ENCODE data around the gene HACE1. TPM values are rescaled to one million over a fixed set of nuclear protein-coding genes. Genes with fewer than 3 reads are reported as not detected.
"Not testable (repeated sequence)": the region's sequence is repeated elsewhere in the genome, so short reads cannot be mapped to it uniquely, and the experiment has no call there.

The HACE1 gene, protein sequence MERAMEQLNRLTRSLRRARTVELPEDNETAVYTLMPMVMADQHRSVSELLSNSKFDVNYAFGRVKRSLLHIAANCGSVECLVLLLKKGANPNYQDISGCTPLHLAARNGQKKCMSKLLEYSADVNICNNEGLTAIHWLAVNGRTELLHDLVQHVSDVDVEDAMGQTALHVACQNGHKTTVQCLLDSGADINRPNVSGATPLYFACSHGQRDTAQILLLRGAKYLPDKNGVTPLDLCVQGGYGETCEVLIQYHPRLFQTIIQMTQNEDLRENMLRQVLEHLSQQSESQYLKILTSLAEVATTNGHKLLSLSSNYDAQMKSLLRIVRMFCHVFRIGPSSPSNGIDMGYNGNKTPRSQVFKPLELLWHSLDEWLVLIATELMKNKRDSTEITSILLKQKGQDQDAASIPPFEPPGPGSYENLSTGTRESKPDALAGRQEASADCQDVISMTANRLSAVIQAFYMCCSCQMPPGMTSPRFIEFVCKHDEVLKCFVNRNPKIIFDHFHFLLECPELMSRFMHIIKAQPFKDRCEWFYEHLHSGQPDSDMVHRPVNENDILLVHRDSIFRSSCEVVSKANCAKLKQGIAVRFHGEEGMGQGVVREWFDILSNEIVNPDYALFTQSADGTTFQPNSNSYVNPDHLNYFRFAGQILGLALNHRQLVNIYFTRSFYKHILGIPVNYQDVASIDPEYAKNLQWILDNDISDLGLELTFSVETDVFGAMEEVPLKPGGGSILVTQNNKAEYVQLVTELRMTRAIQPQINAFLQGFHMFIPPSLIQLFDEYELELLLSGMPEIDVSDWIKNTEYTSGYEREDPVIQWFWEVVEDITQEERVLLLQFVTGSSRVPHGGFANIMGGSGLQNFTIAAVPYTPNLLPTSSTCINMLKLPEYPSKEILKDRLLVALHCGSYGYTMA
- 42.4 TPM for total RNA-seq (ENCODE audit: insufficient read depth, low replicate concordance)

DNA sequence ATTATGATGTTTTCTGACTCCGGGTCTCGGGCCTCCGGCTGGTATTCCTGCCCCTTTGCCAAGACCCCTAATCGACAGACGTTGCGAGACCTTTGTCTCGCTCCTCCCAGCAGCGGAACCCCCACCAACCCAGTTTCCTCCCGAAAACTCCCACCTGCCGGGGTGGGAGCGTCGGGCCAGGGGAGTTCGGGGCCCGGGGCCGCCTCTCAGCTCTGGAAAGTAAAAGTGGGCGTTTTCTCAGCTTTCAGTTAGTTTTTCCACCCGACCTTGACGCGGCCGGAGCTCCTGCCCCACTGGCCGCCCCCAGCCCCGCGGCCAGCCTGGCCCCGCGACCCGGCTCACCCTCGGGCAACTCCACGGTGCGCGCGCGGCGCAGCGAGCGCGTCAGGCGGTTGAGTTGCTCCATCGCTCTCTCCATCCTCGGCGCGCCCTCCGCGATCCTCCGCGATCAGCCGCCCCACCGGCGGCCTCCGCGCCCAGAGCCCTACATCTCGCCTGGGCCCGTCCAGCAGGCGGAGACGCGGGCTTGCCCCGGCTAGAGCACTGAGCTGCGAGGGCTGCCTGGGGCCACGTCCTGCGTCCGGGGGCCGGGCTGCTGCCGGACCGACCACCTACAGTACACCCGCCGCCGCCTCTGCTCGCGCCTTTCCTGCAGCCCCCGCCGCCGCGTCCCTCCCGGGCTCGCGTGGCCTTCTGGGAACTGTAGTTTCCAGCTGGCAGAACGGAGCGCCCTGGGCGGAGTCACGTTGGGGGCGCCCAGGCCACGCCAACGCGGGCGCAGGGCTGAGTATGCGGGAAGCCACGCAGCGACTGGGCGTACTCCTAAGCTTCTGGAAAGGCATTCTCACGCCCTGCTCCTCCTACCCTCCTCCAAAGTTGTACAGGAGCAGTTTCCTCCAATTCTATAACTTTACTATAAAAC is at the start of gene HACE1:
TSS of gene HACE1 (minus strand) at position 695 of the 922 bp plus-strand sequence. CDS start at position 418, 277 bp downstream.
- DNase-seq (ENCODE audit: low spot score), result peak; percentile 96

DNA sequence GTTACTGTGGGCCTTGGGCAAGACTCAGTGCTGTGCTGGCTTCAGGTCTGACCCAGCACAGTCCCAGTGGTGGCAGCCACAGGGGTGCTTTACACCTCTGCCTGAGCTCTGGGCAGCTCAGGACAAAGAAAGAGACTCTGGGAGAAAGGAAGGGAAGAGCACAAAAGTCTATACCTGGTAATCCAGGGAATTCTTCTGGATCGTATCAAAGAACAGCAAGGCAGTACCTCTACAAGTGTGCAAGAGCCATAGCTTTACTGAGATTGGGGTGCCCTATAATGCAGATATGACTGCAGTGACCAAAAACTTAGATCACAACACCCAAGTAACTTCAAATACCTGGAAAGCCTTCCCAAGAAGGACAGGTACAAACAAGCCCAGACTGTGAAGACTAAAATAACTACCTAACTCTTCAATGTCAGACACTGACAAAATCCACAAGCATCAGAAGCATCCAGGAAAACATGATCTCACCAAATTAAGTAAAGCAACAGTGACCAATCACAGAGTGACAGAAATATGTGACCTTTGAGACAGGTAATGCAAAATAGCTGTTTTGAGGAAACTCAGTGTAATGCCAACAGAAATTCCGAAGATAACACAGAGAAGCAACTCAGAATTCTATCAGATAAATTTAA is 49.3 kb upstream of the HACE1 start:
- peak; percentile 14 for DNase-seq (ENCODE audit: low spot score)

DNA sequence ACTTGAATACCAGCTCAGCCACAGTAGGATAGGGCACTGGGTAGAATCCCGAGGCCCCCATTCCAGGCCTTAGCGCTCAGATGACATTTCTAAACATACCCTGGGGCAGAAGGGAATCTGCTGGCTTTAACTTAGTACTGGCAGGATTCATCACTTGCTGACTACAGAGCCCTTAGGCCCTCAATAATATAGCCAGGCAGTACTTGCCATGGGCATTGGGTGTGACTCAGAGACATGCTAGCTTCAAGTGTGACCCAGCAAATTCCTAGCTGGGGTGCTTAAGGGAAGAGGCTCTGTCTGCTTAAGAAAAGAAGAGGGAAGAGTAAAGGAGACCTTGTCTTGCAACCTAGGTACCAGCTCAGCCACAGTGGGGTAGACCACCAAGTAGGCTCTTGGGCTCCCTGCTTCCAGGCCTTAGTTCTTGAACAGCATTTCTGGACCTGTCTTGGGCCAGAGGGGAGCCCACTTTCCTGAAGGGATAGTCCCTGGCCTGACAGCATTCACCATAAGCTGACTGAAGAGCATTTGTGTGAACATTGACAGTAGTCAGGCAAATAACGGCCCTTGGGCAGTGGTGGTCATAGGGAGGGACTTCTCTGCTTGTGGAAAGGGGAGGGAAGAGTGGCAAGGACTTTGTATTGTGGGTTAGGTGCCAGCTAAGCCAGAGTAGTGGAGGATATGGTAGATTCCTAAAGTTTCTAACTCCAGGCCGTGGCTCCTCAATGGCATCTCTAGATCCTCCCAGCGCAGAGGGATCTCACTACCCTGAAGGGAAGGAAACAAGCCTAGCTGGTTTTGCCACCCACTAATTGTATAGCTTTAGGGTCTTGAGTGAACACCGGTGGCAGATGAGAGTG is 48.5 kb upstream of the HACE1 start:
- DNase-seq (ENCODE audit: low spot score), result no peak

DNA sequence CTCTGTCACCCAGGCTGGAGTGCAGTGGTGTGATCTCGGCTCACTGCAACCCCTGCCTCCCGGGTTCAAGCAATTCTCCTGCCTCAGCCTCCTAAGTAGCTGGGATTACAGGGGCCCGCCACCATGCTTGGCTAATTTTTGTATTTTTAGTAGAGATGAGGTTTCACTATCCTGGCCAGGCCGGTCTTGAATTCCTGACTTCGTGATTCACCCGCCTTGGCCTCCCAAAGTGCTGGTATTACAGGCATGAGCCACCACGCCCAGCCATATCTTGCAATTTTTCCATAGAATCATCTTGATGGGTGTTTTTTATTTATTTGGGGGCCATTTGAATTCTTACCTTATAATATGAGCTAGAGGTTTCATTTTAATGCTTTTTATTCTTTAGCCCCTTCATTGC is 39.2 kb upstream of the HACE1 start:
- not testable (repeated sequence) for DNase-seq (ENCODE audit: low spot score)

DNA sequence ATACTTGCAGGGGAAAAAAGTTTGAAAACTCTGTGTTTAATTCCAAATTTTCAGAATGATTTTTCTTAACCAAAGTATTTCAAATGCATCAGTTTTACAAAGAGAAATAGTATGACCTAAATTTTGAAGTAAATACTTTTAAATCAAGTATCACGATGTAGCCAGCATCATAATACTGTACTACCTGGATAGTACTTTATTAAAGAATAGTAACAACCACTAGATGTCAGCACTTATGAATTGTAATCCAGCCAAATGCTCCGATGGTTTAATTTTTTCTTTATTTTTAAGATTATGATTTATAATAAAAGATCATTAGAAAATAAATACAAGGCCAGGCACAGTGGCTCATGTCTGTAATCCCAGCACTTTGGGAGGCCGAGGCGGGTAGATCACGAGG is 37.2 kb upstream of the HACE1 start:
- no peak for DNase-seq (ENCODE audit: low spot score)

DNA sequence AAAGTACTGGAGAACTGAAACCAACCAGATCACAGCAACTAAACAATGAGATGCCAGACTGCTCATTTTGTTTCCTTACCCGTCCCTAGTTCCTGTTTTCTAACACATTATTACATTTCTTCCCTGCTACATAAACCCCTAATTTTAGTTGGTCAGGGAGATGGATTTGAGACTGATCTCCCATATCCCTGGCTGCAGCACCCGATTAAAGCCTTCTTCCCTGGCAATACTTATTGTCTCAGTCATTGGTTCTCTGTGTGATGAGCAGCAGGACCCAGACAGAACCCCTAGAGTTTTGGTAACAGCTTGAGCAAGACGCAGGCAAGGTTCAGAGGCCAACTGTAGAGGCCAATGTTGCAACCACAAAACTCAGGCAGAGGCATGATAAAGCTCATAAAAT is 28.3 kb upstream of the HACE1 start:
- DNase-seq (ENCODE audit: low spot score), result no peak

DNA sequence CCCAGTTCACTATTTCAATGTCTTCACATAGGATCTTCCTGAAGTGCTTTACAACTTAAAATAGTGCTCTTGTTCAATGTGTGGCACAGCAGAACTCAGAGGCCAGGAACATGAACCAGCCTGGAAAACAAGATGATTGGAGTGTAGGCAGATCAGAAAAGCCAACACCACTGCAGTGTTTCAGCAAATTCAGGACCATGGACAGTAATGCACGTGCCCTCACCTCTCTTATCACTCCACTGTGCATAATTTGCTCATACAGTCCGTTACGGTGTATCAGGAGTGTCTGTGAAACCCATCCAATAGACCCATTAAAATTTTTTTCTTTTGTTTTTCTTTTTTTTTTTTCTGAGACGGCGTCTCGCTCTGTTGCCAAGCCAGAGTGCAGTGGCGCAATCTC is 27.6 kb upstream of the HACE1 start:
- DNase-seq (ENCODE audit: low spot score), result peak; percentile 52

DNA sequence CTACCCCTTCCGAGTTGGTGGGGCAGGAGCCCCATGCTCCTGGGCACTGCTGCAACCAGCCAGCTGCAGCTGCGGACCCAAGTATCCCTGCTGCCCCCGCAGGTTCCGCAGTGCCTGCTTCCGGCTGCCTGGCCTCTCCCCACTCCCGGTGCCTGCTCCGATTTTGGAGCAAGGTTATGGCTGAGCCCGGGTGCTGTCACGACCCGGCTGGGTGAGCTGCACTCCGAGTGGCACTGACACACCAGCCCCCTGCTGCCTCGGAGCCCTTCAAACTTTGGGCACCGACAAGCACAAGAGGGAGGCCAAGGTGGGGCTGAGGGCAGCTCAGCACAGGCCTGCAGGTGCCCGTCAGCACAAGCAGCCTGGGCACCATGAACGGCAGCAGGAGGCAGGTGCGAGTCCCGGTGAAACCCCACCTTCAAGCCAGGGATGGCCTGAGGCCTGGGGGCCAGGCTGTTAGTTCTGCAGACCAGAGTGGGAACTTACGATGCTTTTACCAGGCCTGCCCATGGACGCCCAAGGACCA is 25.9 kb upstream of the HACE1 start:
- no peak for DNase-seq (ENCODE audit: low spot score)

DNA sequence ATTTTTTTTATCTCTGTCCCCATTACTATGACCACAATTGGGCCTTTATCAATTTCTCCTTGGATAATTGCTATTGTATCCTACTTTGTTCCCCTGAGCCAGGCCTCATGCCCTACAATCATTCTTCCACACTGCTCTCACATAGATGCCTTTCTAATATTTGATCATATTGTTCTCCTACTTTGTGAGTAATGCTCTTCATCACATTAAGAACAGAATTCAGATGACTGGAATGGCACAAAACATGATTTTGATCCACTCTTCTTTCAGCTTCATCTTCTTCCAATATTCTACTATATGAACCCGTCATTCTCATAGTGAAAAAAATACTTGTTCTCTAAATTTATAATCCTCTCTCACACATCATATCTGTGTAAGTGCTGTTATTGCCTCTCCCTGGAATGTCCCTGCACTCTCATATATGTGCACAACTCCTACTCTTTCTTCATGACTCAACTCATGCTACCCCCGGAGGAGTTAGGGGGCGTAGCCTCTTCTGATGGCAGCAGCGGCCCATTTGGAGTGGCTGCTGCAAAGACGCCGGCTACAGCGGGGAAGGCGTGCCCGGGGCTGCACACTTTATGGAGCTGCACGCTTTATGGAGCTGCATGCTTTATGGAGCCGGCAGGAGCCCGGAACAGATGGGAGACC is 25.3 kb upstream of the HACE1 start:
- no peak for DNase-seq (ENCODE audit: low spot score)

DNA sequence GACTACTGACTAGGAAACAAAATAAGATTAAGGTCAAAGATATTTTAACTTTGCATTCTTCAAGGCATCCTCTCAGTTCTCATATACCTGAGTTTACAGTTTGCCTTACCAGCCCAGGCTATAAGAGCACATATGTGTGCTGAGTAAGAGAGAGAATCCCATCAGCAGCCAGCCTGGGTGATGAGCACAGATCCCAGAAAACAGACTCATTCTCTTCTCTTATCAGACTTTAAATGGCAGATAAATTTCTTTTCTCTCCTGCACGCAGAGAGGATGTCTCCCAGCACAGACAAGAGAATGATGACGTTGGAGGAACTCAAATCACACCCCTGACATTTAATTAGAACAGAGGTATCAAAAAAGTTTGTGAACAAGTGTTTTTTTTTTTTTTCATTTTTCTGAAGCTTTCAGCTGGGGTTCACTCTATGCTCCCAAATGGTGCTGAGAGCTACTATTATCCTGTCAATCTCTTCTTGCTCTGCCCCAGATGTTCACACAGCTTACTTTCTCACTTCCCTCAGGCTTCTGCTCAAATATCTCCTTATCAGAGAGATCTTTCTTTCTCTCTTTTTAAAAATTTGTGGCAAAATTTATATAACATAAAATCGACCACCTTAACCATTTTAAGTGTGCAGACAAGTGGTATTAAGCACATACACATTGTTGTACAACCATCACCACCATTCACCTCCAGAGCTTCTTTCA is 22.4 kb upstream of the HACE1 start:
- DNase-seq (ENCODE audit: low spot score), result no peak

DNA sequence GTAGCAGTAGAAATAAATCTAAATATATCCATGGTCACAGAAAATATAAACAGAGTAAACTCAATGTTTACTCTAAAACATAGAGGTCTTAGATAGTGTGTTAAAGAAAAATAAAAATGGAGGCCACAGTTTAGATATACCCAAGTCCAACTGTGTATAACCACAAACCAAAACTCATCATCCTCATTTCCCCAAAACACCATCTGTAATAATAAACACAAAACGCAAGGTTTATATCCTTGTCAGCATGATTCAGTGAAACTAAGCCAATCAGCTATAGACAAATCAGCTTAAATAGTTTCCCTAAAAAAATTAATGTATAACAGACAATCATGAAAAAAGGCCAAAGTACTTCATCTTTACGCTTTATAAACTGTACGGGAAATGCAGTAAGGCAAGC is 2.7 kb upstream of the HACE1 start:
- no peak for DNase-seq (ENCODE audit: low spot score)

DNA sequence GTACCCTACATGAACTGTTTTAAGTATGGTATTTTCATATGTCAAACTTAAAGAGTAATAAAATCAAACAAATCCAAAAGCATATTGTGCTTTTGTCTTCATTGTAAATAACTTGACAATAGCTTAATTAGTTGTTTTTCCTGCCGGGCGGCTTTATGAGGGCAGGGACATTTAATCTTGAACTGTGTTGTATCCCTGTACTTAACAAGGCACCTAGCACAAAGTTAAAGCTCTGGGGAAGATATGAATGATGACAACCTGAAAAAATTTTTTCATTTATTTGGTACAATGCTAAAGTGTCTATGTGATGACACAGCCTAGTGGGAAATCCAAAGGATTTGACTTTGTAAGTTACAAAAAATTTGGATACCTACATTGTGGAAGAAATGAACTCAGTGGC is 502 bp upstream of the HACE1 start:
- DNase-seq (ENCODE audit: low spot score), result no peak

DNA sequence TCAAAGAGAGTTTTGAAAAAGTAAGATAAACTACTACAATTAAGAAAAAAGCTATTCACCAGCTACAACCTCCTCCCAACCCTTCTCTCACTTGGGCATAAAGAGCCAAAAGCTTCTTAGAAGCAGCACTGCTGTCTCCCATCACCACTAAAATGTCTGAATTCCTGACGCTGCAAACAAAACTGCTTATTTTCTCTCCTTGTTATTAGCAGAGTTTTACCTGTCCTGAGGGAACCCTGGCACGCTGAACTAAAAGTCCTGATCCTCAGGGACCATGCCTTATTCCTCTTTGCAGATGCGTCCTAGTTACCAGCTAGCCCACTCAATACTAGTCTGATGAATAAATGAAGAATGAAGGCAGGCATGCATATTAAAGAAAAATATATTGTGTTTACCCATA is 1.1 kb downstream of the HACE1 start:
- no peak for DNase-seq (ENCODE audit: low spot score)

DNA sequence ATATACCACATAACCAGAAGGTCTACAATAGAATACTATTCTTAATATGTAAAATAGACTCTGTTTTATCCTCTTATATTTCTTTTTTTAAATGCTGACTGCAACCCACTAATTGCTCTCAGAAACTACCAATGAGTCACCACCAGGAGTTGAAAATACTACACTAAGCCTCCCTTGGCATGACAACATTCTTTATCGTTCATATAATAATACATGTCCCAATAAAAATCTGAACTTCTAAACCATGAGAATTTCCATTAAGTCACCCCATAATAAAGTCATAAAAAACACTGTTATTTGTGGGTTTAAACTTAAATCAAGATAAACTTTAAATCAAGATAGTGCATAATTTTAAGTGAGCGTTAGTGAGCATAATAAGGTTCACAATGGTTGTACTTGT is 4.2 kb downstream of the HACE1 start:
- peak; percentile 8 for DNase-seq (ENCODE audit: low spot score)

DNA sequence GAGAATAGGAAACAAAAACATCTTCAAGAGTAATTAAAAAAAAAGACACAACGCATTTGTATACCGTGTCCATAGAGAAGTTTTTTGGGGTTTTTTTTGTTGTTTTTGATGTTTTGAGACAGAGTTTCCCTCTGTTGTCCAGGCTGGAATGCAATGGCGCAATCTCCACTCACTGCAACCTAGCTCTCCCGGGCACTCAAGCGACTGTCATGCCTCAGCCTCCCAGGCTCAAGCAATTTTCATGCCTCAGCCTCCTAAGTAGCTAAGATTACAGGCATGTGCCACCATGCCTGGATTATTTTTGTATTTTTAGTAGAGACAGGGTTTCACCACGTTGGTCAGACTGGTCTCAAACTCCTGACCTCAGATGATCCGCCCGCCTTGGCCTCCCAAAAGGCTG is 12.0 kb downstream of the HACE1 start:
- not testable (repeated sequence) for DNase-seq (ENCODE audit: low spot score)

DNA sequence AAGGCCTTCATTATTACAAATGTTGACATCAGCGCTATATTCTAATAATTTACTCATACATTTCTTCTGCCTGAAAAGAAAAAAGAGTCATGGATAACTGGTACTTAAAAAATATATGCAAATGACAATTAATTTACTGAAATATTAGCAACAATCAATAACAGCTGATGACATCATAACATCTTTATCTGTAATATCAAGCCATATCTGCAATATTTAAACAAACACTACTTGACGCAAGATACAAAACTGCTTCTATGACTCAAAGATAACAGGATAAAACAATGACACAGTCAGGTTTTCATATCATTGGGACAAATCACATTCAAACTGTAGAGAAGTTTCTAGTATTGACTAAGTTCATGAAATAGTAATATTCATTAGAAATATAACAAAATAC is 16.5 kb downstream of the HACE1 start:
- no peak for DNase-seq (ENCODE audit: low spot score)

DNA sequence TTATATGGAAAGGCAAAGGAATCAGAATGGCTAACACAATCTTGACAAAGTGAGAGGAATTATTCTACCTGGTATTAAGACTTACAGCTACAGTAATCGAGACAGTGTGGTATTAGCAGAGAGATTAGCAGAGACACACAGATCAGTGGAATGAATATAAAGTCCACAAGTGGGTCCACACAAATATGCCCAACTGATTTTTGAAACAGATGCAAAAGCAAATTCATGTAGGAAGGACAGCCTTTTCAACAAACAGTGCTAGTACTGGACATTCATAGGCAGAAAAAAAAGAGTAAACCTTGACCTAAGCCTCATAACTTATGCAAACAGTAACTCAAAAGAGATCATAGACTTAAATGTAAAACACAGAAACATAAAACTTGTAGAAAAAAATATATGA is 22.6 kb downstream of the HACE1 start:
- DNase-seq (ENCODE audit: low spot score), result no peak

DNA sequence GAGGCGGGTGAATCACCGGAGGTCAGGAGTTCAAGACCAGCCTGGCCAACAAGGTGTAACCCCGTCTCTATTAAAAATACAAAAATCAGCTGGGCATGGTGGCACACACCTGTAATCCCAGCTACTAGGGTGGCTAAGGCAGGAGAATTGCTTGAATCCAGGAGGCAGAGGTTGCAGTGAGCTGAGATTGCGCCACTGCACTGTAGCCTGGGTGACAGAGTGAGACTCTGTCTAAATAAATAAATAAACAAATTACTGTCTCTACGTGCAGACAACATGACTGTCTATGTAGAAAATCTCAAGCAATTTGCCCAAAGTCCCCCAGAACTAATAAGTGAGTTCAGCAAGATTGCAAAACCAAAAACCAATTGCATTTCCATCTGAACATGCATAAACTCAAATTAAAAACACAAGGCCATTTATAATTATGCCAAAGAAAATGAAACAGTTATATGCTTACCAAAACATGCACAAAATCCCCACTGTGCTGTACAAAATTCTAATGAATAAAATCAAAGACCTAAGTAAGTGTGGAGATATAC is 23.2 kb downstream of the HACE1 start:
- not testable (repeated sequence) for DNase-seq (ENCODE audit: low spot score)

Data from umbilical cord (tissue), 2 donors.